ENCODE measurements around the gene COL12A1. TPM values are rescaled to one million over a fixed set of nuclear protein-coding genes. Genes with fewer than 3 reads are reported as not detected.

The COL12A1 gene
- total RNA-seq, 3 donors from 2014 or later = 90.9 to 441 (median 281) TPM

DNA sequence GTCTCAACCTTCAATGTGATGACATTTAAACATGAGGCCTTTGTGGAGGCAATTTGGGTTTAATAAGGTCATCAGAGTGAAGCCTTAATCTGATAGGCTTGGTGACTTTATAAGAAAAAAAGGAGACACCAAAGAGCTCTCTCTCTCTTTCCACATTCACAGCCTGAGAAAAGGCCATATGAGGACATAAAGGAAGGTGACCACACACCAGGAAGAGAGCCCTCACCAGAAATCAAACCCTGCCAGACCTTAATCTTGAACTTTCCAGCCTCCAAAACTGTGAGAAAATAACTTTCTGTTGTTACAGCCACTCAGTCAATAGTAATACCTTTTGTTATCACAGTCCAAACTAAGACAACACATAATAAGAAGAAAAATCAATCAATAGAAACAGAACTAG is 47.7 kb downstream of the COL12A1 start:
- H3K4me3 ChIP-seq = no peak overlapping the region
- no peaks in the 10 kb centered on the region for H3K9me3 ChIP-seq
- no peaks in the 10 kb centered on the region for H3K36me3 ChIP-seq
- no peaks in the 10 kb centered on the region for H3K27me3 ChIP-seq
- H3K4me1 ChIP-seq = no peaks in the 10 kb centered on the region
- TF ChIP-seq POLR2A (IDR thresholded peaks at IDR 0.05) = no peak
- no peak for DNase-seq (ENCODE audit: low spot score in 2 of 2)
- intact Hi-C loops (cut with DNase I; ENCODE audit: low total_unique reads) = no loop called here
- no peak overlapping the region for H3K27ac ChIP-seq

DNA sequence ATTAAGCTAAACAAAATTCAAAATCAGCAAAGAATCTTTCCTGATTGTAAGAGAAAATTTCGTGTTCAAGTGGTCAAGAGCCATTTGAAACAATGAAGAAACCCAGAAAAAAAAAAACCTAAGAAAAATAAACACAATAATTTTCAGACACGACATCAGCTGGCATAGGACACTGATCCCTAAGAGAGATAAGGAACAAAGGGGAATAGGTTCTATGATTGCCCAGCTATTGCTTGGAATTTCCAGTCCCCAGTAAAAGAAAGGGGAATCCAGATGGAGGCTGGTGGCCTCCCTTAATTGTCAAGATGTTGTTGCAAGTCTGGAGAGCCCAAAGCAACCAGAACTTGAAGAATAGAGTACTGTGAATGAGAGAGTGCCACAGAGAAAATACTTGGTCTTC is 48.5 kb downstream of the COL12A1 start:
- DNase-seq (ENCODE audit: low spot score in 2 of 2) = no peak
- Histone ChIP-seq H3K4me3 (no peak overlapping the region), H3K27me3 (no peaks in the 10 kb centered on the region), H3K36me3 (no peaks in the 10 kb centered on the region), H3K4me1 (no peaks in the 10 kb centered on the region), H3K9me3 (no peaks in the 10 kb centered on the region), H3K27ac (no peak overlapping the region)
- TF ChIP-seq POLR2AphosphoS5 (IDR thresholded peaks at IDR 0.05) = no peak
- no peak for TF ChIP-seq POLR2A (IDR thresholded peaks at IDR 0.05)
- TF ChIP-seq, protein P1, sequence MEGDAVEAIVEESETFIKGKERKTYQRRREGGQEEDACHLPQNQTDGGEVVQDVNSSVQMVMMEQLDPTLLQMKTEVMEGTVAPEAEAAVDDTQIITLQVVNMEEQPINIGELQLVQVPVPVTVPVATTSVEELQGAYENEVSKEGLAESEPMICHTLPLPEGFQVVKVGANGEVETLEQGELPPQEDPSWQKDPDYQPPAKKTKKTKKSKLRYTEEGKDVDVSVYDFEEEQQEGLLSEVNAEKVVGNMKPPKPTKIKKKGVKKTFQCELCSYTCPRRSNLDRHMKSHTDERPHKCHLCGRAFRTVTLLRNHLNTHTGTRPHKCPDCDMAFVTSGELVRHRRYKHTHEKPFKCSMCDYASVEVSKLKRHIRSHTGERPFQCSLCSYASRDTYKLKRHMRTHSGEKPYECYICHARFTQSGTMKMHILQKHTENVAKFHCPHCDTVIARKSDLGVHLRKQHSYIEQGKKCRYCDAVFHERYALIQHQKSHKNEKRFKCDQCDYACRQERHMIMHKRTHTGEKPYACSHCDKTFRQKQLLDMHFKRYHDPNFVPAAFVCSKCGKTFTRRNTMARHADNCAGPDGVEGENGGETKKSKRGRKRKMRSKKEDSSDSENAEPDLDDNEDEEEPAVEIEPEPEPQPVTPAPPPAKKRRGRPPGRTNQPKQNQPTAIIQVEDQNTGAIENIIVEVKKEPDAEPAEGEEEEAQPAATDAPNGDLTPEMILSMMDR (IDR thresholded peaks at IDR 0.05) = no peak
- intact Hi-C loops (cut with DNase I; ENCODE audit: low total_unique reads) = no loop called here

DNA sequence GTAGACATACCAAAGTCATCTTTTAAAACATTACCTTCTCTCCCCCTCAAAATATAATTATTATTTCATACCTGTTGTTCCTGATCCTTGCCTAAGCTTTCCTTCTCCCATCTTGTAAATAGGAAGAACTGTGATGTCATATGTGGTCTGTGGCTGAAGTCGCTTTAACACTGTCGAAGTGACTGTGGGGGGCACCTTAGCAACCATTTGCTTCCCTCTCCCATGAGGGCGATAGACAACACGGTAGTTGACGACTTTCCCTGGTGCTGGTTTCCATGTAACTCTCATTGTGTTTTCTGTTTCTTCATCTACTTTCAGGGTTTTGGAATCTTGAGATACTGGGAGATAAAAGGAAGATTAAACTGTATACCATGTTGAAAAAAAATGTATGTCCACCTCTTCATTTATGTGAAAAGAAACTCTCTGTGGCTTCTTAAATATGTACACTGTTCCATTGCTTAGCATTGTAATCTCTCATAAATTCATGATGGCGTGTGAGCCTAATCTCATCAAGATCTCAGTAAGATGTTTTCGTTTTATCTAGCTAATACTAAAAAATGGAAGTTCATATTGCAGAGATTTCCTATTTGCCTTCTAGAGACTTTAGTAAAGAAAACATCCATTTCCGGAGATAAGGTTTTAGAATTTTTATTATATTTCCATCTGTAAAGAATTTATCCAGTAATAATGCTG is 49.5 kb downstream of the COL12A1 start:
- no peaks in the 10 kb centered on the region for H3K36me3 ChIP-seq
- H3K27ac ChIP-seq = no peak overlapping the region
- no peaks in the 10 kb centered on the region for H3K9me3 ChIP-seq
- intact Hi-C loops (cut with DNase I; ENCODE audit: low total_unique reads) = no loop called here
- no peak for DNase-seq (ENCODE audit: low spot score in 2 of 2)
- TF ChIP-seq POLR2AphosphoS5 (IDR thresholded peaks at IDR 0.05) (no peak), POLR2A (IDR thresholded peaks at IDR 0.05) (no peak)
- TF ChIP-seq, protein P1 (IDR thresholded peaks at IDR 0.05) = no peak
- no peaks in the 10 kb centered on the region for H3K27me3 ChIP-seq
- no peaks in the 10 kb centered on the region for H3K4me1 ChIP-seq
- no peak overlapping the region for H3K4me3 ChIP-seq

DNA sequence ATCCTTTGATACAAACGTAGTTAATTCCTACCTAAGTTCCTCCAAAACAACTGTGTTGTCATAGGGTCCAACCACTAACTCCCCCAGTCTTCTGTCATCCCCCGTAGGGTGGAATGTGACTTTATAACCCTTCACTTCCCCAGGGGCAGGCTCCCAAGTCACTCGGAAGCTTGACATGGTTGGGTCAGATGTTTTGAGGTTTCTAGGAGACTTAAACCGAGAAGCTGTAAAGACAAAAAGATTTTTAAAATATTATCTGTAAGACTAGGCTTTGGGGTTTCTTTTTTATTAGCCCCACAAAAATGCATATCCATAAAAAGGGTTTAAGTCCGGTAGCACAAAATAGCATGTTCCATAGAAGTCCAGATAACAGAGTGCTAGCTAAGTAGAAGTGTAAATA is 50.2 kb downstream of the COL12A1 start:
- no peak for DNase-seq (ENCODE audit: low spot score in 2 of 2)
- Histone ChIP-seq H3K36me3 (no peaks in the 10 kb centered on the region), H3K27ac (no peak overlapping the region), H3K4me1 (no peaks in the 10 kb centered on the region), H3K27me3 (no peaks in the 10 kb centered on the region), H3K4me3 (no peak overlapping the region), H3K9me3 (no peaks in the 10 kb centered on the region)
- TF ChIP-seq POLR2AphosphoS5 (IDR thresholded peaks at IDR 0.05) = no peak
- intact Hi-C loops (cut with DNase I; ENCODE audit: low total_unique reads) = no loop called here

DNA sequence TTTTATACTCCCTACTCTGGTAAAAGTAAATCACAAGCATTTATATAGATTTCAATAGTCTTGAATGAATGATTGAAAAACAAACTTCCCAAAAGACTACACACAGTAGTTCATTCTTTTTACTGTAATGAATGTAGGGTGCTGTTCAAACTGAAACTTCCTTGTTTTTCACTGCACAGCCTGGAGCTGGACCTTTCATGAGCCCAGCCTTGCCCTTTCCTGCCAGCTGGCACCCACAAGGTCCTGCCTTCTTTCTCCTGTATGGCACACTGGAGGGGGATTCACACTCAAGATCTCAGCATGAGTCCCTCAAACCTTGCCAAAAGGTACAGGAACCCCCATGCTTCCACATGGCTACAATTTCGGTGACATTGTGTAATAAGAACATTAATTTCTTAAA is 50.9 kb downstream of the COL12A1 start:
- no peak for TF ChIP-seq POLR2AphosphoS5 (IDR thresholded peaks at IDR 0.05)
- no peak for DNase-seq (ENCODE audit: low spot score in 2 of 2)
- Histone ChIP-seq H3K36me3 (no peaks in the 10 kb centered on the region), H3K27me3 (no peaks in the 10 kb centered on the region), H3K9me3 (no peaks in the 10 kb centered on the region), H3K4me1 (no peaks in the 10 kb centered on the region), H3K4me3 (no peak overlapping the region), H3K27ac (no peak overlapping the region)
- intact Hi-C loops (cut with DNase I; ENCODE audit: low total_unique reads) = no loop called here

DNA sequence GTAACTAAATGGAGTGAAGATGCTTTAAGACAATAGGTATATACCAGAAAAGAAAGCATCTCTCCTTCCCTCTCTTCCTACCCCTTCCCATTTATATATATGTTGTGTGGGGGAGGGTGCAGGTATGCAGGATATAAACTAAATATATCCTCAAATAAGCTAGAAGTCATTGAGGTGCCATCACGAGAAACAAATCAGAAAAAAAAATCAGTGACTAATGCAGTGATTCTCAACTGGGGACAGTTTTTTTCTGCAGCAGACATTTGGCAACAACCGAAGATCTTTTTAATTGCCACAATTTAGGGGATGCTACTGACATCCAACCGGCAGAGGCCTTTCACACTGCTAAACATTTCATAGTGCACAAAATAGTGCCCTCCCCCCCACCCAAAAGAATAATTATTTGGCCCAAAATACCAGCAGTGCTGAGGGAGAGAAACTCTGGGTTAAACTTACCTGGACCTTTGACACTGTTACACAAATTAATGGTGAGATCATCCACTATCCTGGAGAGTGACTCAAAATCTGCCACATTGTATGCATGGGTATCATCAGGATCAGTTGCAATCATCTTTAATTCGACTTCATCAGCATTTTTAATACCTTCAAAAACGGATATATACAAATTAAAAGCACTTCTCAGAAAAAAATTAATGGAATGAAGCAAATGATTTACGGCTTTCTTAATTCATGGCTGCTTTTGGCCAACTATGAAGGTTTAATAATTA is 55.0 kb downstream of the COL12A1 start:
- H3K4me1 ChIP-seq = no peaks in the 10 kb centered on the region
- no peak for DNase-seq (ENCODE audit: low spot score in 2 of 2)
- no peaks in the 10 kb centered on the region for H3K36me3 ChIP-seq
- intact Hi-C loops (cut with DNase I; ENCODE audit: low total_unique reads) = no loop called here
- H3K27me3 ChIP-seq = no peaks in the 10 kb centered on the region
- no peaks in the 10 kb centered on the region for H3K9me3 ChIP-seq
- no peak overlapping the region for H3K27ac ChIP-seq
- H3K4me3 ChIP-seq = no peak overlapping the region
- TF ChIP-seq POLR2A (IDR thresholded peaks at IDR 0.05) (no peak), POLR2AphosphoS5 (IDR thresholded peaks at IDR 0.05) (no peak)
- TF ChIP-seq, protein P1 (IDR thresholded peaks at IDR 0.05) = no peak

Measured in breast epithelium (tissue), 4 donors.